Mesenteric fat pad (tissue), 1 donor: ENCODE data around the gene HSBP1. TPM values are rescaled to one million over a fixed set of nuclear protein-coding genes. Genes with fewer than 3 reads are reported as not detected.

ENCODE experiments used
- DNase-seq: peaks from one replicate; pipeline ENCODE4 v3.0.0-alpha.2; 2020; ENCODE audit warnings: low spot score
- total RNA-seq: library from RNA; stranded (reverse); fragmentation: NEBNext Ultra II Directional; extraction: Animal tissue kit (Norgen Biotek cat#: 25700); gene quantifications from one replicate; pipeline ENCODE4 v1.2.1, GENCODE V29; 2021
- donor health status: DM: yes; HTN: yes; CAD: no.

HSBP1 gene
- total RNA-seq, 1 donor from 2014 or later, result 89.4 TPM

DNA sequence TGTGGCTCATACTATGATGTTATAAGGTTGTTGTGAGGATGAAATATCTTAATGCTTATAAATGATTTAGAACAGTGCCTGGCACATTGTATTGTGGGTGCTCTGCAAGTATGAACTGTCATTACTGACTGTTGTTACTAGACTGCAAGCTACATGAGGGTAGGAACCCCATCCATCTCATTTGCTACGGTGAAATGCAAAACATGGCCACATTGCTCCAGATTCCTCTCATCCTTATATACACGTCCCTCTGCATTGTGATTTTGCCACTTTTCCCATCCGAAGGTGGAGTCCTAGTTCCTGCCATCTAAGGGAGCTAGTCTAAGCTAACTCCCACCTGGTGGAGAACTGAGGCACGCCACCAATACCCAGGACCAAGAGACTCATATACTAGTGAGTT lies 29.8 kb downstream of the HSBP1 start:
- DNase-seq, result no peak

DNA sequence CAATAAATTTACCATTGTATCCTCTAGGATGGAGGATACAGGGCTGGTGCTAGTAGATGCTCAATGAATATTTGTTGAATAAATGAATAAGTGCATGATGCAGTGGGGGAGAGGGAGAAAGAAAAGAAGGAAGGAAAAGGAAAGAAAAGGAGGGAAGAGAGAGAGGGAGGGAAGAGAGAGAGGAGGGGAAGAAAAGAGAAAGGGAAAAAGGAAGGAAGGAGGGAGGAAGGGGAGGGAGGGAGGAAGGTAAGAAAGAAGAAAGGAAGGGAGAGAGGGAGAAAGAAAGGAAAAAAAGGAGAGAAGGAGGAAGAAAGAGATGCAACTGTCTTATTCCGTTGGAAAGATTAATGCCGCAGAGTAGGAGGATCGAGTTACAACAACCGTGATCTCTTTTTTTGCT lies 30.4 kb downstream of the HSBP1 start:
- no peak for DNase-seq

DNA sequence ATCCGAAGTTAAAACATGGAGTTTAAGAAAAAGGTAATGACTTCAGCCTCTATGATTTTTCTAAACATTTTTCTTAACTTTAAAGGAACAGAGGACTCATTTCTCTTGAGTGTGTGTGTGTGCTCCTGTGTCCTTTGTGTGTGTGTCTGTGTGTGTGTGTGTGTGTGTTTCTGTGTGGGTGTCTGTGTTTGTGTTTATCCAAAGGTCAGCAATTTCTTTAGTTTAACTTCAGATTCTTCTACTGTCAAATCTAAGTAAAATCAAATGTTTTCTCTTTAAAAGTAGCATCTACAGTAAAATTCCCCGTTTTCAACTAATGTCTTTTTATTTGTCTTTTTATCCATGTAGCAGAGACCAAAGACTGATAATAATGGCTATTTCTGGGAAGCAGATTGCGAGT lies 31.8 kb downstream of the HSBP1 start:
- DNase-seq, result no peak

DNA sequence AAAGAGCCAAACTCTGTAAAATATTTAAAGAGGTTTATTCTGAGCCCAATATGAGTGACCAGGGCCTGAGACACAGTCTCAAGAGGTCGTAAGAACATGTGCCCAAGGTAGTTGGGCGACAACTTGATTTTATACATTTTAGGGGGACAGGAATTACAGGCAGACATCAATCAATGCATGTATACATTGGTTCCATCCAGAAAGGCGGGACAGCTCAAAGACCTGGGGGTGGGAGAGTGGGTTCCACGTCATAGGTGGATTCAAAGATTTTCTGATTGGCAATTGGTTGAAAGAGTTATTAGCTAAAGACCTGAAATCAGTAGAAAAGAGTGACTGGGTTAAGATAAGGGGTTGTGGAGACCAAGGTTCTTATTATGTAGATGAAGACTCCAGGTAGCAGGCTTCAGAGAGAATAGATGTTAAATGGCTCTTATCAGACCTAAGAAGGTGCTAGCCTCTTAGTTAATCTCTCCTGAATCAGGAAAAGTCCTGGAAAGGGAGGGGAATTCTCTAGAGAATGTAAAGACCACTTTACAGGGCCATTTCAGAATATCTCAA lies 32.4 kb downstream of the HSBP1 start:
- DNase-seq, result no peak

GRCh38 chr16:83842291-83842690 lies 34.5 kb downstream of the HSBP1 start:
- DNase-seq, result no peak

DNA sequence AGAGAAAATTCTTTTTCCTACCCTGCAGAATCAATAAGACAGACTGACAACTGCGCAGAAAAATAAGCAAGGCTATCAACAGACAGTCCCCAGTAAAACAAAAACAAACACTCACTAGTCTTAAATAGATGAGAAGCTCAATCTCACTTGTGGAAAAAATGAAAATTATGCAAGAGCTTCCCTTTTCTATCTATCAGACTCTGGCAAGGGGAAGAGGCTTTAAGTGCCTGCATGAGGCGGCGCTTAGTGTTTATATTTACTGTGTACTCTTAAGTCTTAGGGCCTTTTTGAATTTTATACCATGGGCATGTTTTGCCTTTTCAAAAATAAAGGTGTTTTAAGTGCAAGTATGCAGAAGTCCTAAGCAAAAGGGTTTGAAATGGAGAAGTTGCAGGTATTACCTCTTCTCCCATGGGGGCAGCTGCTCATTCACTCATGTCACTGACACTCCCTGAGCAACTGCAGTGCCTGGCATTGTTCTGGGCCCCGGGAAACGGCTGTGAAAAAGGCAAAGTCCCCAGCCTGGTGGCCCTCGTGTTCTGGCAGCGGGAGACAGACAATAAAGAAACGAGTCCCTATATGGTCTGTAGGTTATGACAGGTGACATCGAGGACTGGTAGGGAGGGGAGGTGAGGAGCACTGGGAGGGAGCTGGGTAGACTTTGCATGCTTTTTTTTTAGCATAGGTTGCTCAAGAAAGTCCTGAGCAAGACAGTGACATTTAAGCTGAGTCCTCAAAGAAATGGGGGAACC lies 35.2 kb downstream of the HSBP1 start:
- no peak for DNase-seq

DNA sequence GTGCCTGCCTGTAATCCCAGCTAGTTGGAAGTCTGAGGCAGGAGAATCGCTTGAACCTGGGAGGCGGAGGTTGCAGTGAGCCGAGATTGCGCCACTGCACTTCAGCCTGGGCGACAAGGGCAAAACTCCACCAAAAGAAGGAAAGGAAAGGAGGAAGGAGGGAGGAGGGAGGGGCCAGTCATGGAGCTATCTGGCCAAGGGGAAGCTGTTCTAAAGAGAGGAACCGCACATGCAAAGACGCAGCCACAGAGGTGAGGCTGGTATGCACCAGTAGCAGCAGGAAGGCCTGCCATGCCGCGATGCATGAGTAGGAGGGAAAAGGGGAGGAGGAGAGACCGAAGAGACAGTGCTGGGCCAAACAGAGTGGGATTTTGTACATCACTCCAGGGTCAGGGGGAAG lies 35.9 kb downstream of the HSBP1 start:
- no peak for DNase-seq

- DNase-seq, result no peak
Measured at GRCh38 chr16:83845263-83845662, 37.5 kb downstream of the HSBP1 start.

DNA sequence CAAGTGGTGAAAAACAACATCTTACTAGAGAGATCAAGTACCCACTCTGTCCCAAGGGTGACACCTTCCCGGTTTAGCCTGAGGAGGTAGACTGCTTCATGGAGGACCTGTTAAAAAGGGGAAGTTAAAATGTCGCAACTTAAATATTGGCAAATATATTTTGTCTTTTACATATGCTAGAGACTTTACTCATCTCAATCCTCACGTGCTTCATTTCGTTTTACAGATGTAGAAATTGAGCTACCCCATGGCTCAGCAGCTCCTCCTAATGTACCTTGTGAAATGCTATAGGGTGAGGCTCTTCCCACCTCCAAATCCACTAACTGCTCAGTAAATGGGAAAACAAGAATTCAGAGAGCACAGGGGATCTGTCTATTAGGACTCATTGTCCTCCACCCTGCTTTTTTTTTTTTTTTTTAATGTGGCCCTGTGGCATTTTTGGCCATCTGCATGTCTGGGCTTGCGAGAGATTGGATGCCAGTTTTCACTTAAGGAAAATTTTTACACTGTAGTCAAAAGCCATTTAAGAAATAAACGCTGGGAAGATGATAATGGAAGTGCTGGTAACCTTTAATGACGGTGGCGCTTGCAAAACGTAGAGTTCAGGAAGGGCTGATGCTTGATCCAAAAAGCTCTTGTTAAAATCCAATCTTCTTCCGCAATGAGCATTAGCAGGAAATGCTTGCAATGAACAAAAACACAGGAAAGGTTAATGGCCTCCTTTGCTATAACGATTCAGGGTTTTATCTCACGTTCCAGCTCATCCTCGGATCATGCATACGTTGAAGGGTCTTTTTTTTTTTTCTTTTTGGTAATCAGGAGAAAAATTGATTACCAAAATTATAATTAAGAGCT lies 39.8 kb downstream of the HSBP1 start:
- DNase-seq, result no peak

- DNase-seq, result no peak
Measured at GRCh38 chr16:83849421-83849820, 41.6 kb downstream of the HSBP1 start.

DNA sequence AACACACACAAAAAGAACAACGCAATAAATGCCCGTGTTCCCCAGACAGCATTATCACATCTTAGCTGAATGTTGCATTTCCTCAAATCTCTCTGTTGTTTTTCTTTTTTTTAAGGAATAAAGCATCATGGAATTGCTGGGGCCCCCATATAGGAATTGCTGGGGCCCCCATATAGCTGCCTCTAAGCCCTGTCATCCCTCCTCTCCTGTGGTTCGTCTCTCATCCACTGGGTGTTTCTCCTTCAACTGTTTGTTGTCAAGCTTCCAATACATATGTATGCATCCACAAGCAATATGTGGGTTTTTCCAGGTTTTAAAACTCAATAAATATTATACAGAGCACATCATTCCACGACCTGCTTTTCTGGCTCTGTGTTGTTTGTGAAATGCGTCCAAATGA lies 43.2 kb downstream of the HSBP1 start:
- no peak for DNase-seq

GRCh38 chr16:83851473-83851872 lies 43.7 kb downstream of the HSBP1 start:
- no peak for DNase-seq

- no peak for DNase-seq
Measured at GRCh38 chr16:83852774-83853173, 45.0 kb downstream of the HSBP1 start.

DNA sequence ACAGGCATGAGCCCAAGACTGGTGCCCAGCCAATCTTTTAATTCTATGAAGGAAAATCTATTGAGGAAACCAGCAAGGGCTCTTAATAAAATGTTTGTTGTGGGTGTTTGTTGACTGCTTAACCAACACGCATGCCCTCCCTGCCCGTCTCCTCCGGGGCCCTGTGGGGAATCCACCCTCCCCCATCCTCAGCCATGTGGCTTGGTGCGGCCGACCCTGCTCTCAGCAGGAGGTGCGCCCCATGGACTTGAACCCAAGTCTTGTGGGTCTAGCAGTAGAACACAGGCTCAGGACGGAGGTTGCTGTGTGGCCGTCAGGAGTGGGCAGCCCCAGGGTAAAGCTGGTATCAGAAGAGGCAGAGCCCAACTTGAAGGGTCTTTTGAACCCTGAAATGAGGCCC lies 46.1 kb downstream of the HSBP1 start:
- no peak for DNase-seq

DNA sequence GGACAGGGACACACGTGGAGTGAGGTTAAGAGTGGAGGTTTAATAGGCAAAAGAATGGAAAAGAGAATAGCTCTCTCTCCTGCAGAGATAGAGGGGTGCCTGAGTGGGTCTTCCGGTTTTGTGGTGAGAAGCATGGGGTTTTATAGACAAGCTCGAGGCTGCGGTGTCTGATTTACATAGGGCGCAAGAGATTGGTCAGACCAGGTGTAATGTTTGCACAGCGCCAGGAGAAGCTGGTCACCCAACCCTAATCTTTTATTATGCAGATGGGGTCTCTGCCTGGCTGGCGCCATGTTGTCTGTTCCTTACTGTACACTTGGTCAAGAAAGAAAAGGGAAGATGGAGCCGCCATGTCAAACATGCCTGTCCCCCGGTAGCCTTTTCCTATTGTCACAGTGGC lies 46.6 kb downstream of the HSBP1 start:
- DNase-seq, result no peak

DNA sequence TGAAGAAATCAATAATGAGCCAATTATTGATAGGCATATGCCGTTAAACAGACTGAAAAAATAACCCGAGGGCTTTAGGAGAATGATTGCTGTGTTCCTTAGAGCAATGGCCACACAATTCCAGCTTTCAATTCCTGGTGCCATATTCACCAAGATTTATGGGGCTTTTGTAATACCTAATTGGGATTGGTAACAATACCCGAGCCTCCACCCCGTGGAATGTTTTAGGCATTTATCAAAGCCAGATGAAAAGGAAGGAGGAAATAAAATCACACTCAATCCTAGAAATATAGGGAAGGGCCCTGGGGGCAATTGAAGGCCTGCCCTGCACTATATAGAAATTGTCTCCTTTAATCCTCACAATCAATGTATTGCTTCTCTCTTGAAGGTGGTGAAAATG lies 49.0 kb downstream of the HSBP1 start:
- no peak for DNase-seq

- DNase-seq, result no peak
Measured at GRCh38 chr16:83859265-83859664, 51.5 kb downstream of the HSBP1 start.

- no peak for DNase-seq
Measured at GRCh38 chr16:83862661-83863060, 54.9 kb downstream of the HSBP1 start.

- no peak for DNase-seq
Measured at GRCh38 chr16:83863682-83864081, 55.9 kb downstream of the HSBP1 start.
